ENCODE results near the gene CEP63.

CEP63 gene

DNA sequence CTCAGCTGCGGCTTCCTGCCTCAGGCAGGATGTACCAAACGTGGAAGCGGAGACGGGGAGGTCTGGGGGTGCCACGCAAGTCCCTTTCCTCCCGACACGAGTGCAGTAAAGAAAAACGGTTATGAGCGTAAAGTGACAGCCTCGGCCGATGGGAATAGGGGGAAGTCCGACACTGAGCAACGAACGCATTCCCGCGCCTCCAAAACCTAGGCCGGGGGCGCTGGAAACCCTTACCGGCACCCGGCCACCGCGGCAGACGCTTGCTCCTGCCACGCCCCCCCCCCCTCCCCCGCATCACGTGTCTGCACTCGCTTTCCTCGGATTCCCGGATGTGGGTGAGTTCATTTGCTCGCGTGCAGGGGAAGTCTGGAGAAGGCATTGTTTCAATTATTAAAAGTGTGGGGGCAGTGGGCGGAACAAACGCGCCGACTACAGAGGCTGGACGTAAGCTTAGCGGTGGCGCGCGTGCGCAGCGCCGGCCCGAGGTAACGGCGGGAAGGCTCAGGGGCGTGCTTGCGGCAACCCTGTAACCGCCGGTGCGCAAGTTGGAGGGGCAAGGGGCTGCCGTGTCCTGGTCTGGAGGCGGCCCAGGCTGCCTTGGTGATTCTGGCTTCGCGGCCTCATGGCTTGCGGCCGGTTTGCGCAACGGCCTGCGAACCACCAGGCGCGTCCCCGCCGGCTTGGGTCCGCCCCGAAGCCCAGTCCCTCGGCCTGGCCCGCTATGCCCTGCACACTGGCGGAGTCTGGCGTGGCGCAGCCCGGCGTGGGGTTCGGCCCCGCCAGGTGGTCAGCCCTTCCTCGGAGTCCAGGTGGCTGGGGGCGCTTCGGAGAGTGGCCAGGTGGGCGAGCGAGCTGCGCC lies at the start of gene CEP63, which contains the start of gene ANAPC13:
Gene CEP63 (plus strand): TSS at position 340 of the 859 bp plus-strand sequence. CDS start 9,264 bp downstream, outside the sequence.
Gene ANAPC13 (minus strand): TSS at position 268 of the 859 bp plus-strand sequence. CDS start 3,081 bp downstream, outside the sequence.
- TF ChIP-seq, protein P1, sequence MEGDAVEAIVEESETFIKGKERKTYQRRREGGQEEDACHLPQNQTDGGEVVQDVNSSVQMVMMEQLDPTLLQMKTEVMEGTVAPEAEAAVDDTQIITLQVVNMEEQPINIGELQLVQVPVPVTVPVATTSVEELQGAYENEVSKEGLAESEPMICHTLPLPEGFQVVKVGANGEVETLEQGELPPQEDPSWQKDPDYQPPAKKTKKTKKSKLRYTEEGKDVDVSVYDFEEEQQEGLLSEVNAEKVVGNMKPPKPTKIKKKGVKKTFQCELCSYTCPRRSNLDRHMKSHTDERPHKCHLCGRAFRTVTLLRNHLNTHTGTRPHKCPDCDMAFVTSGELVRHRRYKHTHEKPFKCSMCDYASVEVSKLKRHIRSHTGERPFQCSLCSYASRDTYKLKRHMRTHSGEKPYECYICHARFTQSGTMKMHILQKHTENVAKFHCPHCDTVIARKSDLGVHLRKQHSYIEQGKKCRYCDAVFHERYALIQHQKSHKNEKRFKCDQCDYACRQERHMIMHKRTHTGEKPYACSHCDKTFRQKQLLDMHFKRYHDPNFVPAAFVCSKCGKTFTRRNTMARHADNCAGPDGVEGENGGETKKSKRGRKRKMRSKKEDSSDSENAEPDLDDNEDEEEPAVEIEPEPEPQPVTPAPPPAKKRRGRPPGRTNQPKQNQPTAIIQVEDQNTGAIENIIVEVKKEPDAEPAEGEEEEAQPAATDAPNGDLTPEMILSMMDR (IDR thresholded peaks at IDR 0.05; ENCODE audit: extremely low read depth, missing control alignments) = no peak
- DNase-seq (ENCODE audit: low spot score) = peak; percentile 91

DNA sequence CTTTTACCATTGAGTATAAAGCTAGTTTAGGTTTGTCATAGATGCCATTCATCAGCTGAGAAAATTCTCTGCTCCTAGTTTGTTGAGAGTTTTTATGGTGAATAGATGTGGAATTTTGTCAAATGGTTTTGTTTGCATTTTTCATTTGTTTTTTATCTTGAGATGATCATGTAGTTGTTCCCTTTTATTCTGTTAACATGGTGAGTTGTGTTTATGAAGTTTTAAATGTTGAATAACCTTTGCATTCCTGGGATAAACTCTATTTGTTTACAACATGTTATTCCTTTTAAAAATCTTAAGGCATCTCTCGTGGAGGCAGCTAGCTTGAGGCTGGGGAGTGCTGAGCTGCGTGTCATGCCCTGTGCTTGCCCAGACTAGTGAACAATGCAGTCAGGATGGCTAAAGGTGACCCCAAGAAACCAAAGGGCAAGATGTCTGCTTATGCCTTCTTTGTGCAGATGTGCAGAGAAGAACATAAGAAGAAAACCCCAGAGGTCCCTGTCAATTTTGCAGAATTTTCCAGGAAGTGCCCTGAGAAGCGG lies 48.6 kb upstream of the CEP63 start:
- no peak for DNase-seq (ENCODE audit: low spot score)
- TF ChIP-seq, protein P1 (IDR thresholded peaks at IDR 0.05; ENCODE audit: extremely low read depth, missing control alignments) = no peak

DNA sequence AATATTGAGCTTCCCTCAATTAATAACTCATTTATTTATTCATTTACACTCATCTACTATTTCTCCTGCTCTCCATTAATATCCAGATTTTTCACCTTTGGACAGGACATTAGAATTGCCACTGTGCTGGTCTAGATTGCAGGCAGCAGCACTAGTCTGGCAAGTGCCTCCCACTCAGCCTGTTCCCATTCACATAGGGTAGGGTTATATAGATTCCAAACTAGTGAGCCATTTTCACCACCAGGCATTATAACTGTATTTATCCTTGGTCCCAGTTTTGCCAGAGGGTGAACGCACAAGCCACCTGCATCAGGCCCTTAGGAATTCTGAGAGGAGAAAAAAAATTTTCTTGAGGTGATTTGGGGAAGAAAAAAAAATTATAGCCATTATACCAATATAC lies 44.5 kb upstream of the CEP63 start:
- TF ChIP-seq, protein P1 (IDR thresholded peaks at IDR 0.05; ENCODE audit: extremely low read depth, missing control alignments) = no peak
- no peak for DNase-seq (ENCODE audit: low spot score)

DNA sequence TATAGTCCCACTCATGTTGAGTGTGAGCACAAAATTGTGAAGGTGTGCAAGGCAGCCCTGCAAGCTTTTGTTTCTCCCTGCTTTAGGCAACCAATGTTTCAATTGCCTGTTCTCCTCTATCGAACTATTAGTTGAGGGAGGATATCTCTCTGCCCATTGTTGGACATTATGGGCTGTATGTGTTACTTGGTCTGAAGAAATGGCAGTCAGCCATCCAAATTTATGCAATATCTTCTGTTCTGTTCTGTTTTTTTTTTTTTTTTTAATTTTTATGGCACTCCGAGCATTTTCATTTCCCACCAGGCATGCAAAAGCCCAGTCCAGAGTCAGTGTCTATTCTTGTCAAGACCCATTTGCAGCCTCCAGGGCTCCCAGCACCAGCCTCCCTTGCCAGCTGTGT lies 44.0 kb upstream of the CEP63 start:
- TF ChIP-seq, protein P1 (IDR thresholded peaks at IDR 0.05; ENCODE audit: extremely low read depth, missing control alignments) = no peak
- DNase-seq (ENCODE audit: low spot score) = no peak

DNA sequence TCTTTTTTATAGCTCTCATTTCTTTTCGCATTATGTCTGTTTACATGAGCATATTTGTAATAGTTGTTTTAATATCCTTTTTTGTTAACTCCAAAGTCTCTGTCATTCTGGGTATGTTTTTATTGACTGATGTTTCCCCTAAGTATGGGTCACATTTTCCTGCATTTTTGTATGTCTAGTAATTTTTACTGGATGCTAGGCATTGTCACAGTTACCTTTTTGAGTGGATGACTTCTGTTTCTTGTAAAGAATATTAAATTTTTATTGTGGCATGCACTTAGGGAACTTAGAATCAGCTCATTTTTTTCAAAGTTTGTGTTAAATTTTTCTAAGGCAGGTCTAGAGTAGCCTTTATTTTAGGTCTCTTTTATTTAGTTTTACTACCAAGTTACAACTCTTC lies 40.8 kb upstream of the CEP63 start:
- no peak for DNase-seq (ENCODE audit: low spot score)
- TF ChIP-seq, protein P1 (IDR thresholded peaks at IDR 0.05; ENCODE audit: extremely low read depth, missing control alignments) = no peak

DNA sequence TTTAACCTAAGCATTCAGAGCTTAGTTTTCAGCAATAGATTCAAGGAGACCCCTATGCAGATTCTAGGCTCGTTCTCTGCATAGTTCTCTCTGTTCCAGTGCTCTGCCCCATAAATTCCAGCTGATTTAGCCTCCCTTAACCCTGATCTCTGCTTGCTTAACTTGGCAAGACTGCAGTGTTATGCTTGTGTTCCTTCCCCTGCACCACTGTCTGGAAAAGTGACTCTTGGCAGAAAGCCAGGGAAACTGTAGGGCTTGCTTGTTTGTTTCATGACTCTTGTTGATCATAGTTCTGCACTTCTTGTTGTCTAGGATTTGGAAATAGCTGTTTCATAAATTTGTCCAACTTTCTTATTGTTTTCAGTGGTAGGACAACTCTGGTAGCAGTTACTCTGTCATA lies 40.2 kb upstream of the CEP63 start:
- TF ChIP-seq, protein P1 (IDR thresholded peaks at IDR 0.05; ENCODE audit: extremely low read depth, missing control alignments) = no peak
- no peak for DNase-seq (ENCODE audit: low spot score)

DNA sequence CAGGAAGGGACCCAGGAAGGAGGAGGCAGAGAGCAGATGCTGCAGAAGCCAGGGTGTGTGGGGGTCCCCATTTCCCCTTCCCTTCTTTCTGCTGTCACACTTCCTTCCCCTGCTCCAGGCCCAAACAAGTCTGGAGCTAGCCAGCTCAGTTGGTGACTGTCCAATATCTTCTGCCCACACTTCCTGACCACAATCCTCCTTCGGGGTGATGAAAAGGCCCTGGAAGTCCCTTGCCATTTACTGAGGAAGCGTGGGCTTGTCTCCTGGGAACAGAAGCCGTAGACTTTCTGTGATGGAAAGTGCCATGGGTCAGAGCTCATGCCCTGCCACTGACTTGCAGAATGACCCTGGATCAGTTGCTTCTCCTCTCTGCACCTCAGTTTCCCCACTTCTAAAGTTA lies 39.1 kb upstream of the CEP63 start:
- no peak for DNase-seq (ENCODE audit: low spot score)
- TF ChIP-seq, protein P1 (IDR thresholded peaks at IDR 0.05; ENCODE audit: extremely low read depth, missing control alignments) = no peak

Measured in GM20000 (cell line).